HG03575 (cell line): ENCODE measurements around the gene AFF1.

Experiments used
- ATAC-seq: cut with Tn5 transposase; IDR thresholded peaks from one replicate; pipeline ENCODE4 v1.9.1; 2021; ENCODE audit not compliant: unreplicated experiment, insufficient number of reproducible peaks, low FRiP score; ENCODE audit errors: extremely low read depth

AFF1 gene

DNA sequence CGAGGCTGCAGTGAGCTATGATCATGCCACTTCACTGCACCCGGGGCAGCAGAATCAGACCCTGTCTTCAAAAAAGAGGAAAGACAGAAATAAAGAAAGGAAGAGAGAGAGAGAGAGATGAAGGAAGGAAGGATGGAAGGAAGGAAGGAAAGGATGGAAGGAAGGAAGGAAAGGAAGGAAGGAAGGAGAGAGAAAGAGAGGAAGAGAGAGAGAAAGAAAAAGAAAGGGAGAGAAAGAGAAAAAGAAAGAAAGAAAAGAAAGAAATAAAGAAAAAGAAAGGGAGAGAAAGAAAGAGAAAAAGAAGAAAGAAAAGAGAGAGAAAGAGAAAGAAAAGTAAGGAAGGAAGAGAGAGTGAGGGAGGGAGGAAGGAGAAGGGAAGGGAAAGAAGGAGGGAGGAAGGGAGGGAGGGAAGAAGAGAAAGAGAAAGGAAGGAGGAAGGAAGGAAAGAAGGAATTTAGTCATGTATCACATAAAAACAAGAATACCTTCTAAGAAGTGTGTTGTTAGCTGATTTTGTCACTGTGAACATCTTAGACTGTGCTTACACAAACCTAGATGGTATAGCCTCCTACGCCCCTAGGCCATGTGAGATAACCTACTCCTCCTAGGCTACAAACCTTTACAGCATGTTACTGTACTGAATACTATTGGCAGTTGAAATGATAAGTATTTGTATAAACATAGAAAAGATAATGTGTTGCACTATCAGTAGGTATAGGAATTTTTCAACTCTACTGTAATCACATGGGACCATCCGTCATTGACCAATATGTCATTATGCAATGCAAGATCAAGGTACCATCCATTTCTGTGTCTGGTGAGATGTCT lies 17.4 kb upstream of the AFF1 start:
- ATAC-seq = no peak

DNA sequence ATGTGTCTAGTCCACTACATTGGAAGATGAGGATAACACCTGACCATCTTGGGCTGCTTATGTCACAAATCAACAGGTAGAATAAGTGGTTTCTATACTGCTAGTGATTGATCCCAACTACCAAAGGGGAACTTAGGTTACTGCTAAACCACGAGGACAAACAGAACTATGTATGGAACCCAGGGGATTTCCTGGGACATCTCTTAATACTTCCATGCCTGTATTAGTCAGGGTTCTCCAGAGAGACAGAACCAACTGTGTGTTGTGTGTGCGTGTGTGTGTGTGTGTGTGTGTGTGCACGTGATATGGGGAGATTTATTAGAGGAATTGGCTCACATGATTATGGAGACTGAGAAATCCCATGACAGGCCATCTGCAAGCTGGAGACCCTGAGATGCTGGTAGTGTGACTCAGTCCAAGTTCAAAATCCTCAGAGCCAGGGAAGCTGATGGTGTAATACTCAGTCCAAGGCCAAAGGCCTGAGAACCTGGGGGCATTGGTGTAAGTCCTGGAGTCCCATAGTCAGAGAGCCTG lies 16.2 kb upstream of the AFF1 start:
- no peak for ATAC-seq

DNA sequence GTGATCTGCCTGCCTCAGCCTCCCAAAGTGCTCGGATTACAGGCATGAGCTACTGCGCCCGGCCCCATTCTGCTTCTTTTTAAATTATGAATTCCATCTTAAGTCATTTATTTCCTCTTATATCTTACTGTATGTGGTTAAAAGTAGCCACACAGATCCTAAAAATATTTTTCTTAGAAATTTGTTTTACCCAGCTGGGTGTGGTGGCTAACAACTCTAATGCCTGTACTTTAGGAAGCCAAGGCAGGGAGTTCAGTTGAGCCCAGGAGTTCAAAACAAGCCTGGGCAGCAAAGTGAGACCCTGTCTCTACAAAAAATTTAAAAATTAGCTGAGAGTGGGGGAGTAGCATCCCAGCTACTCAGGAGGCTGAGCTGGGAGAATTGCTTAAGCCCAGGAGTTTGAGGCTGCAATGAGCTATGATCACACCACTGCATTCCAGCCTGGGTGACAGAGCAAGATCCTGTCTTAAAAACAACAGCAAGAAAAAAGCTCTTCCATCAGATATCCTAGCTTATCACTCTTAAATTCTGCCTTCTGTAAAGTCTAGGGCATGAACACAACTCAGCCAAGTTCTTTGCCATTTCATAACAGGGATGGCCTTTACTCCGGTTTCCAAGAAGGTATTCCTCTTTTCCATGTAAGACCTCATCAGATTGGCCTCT lies 15.1 kb upstream of the AFF1 start:
- ATAC-seq = no peak

DNA sequence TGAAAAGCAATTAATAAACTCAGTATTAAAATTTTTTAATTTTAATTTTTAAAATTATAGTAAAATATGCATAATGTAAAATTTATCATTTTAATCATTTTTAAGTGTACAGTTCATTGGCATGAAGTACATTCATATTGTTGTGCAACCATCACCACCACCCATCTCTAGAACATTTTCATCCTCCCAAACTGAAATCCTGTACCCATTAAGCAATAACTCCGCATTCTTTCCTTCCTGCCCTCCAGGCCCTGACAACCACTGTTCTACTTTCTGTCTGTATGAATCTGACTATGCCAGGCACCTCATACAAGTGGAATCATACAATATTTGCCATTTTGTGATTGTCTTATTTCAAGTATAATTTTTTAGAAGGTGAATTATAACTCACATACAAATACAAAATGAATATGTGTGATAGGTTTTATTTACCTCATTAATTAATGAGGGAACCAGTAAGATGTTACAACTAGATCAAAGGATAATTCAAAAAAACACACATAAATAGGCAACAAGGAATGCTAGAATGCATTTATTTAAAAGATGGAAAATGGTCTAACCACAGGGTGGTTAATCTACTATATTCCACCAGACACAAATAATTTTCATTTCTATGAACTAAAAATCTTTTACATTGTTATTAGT lies 13.1 kb upstream of the AFF1 start:
- ATAC-seq = no peak

DNA sequence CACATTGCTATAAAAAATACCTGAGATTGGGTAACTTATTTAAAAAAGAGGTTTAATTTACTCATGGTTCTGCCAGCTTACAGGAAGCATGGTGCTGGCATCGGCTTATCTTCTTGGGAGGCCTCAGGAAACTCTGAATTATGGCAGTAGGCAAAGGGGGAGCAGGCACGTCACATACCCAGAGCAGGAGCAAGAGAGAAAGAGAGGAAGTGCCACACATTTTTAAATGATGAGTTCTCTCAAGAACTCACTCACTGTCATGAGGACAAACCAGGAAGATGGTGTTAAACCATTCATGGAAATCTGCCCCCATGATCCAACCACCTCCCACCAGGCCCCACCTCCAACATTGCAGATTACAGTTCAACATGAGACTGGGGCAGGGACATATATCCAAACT lies 10.0 kb upstream of the AFF1 start:
- no peak for ATAC-seq

DNA sequence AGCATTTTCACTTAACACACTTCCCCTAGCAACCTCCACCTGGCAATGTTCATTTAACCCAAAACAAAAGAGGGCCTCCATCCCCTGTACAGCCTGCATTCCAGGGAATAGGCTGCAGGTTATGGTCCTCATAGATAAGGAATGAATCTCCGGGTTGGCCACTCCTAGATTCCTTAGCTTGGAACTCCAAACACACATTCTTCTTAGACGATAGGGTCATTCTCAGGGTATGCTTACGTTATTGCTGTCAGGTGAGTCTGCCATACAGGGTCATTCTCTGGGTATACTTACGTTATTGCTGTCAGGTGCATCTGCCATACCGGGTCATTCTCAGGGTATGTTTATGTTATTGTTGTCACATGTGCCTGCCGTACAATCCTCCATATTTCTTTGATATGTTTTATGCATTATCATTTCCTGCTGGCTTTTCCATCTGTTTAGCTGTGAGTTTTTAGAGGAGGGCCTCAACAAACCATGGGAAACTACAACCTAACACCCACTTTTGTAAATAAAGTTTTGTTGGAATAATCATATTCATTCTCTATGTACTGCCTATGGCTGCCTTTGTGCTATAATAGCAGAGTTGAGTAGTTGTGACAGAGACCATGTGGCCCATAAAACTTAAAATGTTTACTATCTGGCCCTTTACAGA lies 8.2 kb upstream of the AFF1 start:
- no peak for ATAC-seq

DNA sequence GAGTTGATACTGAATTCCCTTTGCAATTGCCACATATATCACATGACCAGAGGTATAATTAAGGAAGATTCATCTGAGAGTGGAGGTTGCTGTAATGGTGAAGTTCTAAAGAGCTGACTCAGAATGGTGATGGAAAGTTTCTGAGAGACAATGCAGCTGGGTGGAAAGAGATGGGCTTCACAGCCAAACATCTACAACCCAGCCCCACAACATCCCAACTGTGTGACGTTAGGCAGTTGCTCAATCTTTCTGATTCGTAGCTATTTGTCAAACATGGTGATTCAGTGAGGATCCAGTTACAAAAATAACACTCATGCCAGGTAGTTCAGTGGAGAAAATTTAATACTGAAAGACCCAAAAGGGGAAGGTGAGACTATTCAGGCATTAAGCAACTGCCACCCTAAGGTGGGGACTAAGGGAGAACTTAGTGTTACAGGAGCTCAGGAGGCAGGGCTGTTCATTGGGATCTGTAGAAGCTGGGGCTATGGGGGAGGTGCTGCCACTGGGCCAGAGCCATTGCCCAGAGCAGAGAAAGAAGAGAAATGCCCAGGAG lies 6.9 kb upstream of the AFF1 start:
- no peak for ATAC-seq

DNA sequence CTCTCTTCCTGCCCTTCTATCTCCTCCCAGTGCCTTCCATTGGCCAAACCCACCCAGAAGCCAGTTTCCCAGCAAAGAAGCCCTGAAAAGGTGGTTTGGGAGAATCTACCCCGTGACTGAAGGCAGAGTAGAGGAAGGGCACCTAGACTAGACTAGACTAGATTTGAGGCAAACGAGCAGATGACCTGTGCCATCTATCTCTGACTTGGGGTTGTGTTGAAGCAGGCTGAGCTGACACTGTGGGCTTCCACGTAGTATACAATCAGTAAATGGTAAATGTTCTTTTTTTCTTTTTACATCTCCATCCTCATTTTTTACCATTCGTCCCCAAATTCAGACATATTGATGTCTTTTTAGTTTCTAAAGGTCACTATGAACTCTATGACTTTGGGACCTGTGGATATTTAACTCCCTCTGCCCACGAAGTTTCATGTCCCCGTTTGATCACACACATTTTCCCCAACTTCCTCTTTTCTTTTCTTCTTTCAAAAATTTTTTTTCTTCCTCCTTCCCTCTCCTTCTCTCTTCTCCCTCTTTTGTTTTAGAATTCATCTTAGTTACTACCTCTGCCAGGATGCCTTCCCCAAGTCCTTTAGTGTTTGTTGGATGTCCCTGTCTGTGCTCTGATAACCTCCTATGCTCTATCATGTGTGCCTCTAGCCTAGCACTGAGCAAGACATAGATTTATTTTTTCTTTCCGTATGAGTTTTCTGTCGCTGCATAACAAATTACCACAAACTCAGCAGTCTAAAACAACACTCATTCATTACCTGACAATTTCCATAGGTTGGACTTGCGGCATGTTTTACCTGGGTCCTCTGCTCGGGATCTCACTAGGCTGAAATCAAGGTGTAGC lies 6.2 kb upstream of the AFF1 start:
- ATAC-seq = no peak

DNA sequence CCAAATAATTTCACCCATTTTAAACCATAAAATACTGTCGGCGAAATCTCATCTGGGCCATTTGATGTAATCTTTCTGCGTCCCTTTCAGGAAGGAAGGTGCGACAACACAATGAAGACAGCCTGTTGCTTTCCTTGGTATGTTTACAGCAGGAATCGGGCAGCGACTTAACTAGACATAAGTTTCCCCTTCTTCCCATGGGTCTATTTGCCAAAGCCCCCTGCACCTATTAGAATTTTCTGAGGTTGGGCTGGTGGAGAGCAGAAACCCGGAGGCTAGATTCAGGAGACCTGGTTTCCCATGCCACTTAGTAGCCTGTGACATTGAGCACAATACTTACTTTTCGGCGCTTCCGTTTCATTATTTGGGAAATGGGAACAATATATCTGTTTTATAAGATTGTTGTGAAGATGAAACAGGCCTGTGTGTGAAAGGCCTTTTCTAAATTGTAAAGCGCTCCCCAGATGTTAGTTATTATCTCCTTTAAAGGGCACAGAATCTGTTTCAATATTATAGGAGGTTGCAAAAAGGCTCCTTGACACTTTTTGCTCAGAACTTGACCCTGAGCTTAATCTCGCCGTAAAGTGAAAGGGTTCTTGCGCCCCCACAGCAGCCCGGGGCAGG lies 552 bp upstream of the AFF1 start:
- ATAC-seq = no peak

DNA sequence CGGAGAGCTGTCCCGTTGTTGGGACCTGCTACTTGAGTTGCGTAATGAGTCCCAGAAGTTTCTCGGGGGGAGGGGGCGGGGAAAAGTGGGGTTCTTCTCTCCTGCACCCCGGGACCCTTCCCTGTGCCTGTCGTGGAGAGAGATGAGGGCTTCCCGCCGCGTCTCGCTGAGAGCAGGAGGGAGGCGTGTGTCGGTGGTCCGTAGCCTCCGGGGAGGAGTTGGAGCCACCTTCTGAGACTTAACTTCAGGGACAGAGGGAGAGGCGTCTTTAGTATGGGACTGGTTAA lies 698 bp downstream of the AFF1 start:
- no peak for ATAC-seq

DNA sequence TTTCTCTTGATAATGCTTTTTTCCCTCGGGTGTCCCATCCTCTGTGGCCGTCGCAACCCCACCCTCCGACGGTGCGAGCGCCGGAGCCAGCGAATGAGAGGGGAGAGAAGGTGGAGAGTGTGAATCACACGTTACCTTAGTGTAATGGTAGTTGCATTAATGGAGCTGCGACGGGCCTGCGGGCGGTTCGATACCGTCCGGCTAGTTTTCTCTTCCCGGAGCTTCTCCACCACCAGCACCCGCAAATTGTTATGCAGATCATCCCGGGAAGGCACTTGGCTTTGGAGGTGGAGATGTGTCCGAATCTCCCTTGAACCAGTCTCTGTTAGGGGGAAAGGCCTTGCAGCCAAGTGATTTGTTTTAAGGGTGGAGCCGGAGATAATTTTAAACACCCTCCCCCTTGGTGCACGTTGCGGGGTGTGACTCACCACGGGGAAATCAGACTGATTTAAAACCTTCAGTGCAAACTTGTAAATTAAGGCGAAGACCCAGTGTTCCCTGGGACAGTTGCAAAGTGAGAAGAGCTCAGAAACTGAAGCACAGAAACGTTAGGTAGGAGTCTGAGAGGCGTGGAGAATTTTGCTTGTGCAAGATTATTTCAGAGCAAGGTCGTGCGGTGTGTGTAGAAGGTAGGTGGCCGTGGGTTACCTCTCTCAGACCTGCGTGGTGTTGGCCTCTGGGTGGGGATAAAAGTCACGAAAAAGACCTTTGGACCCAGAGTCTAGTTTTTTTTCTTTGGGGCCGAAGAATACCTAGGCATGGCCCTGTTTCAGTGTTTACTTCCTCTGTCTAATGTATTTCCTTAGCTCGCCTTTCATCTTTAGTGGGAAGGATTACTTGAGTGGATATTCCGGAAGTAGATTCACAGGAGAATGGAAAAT lies 1.3 kb downstream of the AFF1 start:
- ATAC-seq = no peak

DNA sequence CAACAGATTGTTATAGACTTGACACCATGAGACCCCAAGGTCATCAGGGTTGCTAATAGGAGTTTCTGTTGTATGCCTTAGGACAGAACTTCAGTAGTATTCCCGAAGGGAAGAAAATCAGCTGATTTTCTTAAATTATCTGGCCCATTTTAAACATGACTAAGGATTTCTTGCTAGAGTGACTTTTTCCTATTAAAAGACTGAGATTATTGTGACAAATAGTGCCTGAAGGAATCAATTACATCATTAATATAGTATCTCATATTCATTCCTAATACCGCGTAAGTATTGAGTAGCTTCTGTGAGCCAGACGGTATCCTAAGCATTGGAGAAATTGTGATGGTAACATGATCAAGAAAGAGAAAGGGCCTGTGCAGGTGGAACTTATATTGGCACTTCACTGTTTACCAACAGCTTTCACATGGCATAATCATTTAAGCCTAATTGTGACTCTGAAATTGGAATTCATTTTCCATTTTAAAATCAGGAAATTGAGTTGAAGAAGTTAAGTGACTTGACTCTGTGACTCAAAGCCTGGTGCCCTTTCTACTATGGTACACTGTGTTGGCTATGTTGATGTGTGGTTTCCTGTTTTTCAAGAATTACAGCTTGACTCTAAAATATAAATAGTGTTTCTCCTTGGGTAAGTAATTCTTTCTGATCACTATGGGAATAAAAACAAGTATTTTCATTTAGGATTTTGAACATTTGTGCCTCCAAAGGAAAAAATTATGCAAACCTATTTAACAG lies 4.1 kb downstream of the AFF1 start:
- no peak for ATAC-seq

DNA sequence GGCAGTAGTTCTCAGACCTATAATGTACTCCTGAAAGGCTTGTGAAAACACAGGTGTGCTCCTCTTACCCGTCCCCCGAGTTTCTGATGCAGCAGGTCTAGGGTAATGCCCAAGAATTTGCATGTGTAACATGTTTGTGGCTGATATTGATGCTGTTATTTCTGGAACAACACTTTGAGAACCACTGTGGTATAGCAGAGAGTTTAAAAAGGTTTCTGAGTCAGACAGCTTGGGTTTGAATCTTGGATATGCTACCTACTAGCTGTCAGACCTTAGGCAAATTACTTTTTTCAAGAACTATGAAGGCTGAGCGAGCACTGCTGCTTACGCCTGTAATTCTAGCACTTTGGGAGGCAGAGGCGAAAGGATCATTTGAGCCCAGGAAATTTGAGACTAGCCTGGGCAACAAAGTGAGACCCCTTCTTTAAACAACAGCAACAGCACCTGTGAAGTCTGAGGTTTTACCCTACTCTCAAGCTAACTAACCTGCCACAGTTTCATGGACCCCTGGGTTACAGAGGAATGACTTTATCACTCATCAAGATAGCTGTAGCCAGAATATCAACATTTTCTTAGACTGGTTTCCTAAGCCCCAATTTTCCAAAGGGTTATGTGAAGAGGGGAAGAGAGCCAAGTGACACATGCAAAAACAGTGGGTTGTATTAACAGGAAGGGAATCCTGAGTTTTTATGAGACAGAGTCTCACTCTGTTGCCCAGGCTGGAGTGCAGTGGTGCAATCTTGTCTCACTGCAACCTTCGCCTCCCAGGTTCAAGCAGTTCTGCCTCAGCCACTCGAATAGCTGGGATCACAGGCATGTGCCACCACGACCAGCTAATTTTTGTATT lies 5.1 kb downstream of the AFF1 start:
- ATAC-seq = peak; percentile 73

DNA sequence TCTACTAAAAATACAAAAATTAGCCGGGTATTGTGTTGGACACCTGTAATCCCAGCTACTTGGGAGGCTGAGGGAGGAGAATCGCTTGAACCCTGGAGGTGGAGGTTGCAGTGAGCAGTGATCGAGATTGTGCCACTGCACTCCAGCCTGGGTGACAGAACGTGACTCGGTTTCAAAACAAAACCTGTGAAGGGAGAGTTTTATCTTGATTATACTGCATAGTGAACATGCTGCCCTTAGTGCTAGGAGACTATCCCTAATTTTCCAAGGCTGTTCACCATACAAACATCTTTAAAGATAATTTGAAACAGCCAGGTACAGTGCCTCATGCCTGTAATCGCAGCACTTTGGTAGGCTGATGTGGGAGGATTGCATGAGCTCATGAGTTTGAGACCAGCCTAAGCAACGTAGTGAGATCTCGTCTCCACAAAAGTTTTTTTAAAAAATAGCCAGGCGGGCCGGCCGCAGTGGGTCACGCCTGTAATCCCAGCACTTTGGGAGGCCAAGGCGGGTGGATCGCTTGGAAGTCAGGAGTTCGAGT lies 6.2 kb downstream of the AFF1 start:
- ATAC-seq = no peak

DNA sequence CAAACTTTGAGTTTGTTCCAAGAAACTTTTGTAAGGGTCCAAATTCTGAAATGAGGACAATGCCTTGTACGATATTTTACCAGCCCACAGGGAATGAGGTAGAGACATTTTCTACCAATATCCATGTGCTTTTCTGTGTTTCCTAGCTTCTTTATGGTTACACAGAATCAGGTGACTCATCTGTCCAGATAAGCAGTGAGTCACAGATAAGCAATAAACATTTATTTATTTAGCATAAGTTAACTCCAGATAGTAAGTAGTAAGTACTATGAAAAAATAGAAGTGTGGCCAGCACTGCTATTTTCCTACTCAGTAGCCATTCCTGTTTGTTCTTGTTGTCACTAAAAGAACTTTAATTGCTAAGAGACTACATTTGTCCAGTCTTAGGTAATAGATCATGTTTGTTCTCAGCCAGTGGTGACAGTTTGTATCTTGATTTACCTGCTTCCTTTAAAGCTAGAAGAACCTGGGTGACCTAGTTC lies 7.4 kb downstream of the AFF1 start:
- ATAC-seq = no peak
